HG03139 (cell line): ENCODE measurements around the gene COQ8B.
A peak's percentile ranks its signal among the peaks of the same experiment; 100 is the strongest.

Experiments
- ATAC-seq: cut with Tn5 transposase; IDR thresholded peaks from one replicate; pipeline ENCODE4 v1.9.1; 2021; ENCODE audit not compliant: unreplicated experiment

COQ8B gene

GRCh38 chr19:40717880-40718773, 1.4 kb upstream of the COQ8B start:
- ATAC-seq: no peak

GRCh38 chr19:40717325-40717879, 716 bp upstream of the COQ8B start:
- ATAC-seq: no peak

- ATAC-seq: no peak
Measured at GRCh38 chr19:40716031-40716481, 630 bp downstream of the COQ8B start.

- peak; percentile 39 for ATAC-seq
Measured at GRCh38 chr19:40714441-40715299, 2.0 kb downstream of the COQ8B start.

- ATAC-seq: no peak
Measured at GRCh38 chr19:40713939-40714338, 2.7 kb downstream of the COQ8B start.

GRCh38 chr19:40709817-40710216, 6.9 kb downstream of the COQ8B start:
- ATAC-seq: no peak

- ATAC-seq: no peak
Measured at GRCh38 chr19:40707615-40708014, 9.1 kb downstream of the COQ8B start.

- ATAC-seq: no peak
Measured at GRCh38 chr19:40705950-40706619, 10.6 kb downstream of the COQ8B start.

- no peak for ATAC-seq
Measured at GRCh38 chr19:40705362-40705651, 11.4 kb downstream of the COQ8B start.

- no peak for ATAC-seq
Measured at GRCh38 chr19:40704491-40705361, 12.0 kb downstream of the COQ8B start.

GRCh38 chr19:40703029-40703755, 13.5 kb downstream of the COQ8B start:
- ATAC-seq: no peak

- no peak for ATAC-seq
Measured at GRCh38 chr19:40702337-40703012, 14.2 kb downstream of the COQ8B start.

- ATAC-seq: no peak
Measured at GRCh38 chr19:40701758-40702157, 14.9 kb downstream of the COQ8B start.

- no peak for ATAC-seq
Measured at GRCh38 chr19:40700083-40700482, 16.6 kb downstream of the COQ8B start.

- ATAC-seq: no peak
Measured at GRCh38 chr19:40697007-40697406, 19.7 kb downstream of the COQ8B start.

- ATAC-seq: no peak
Measured at GRCh38 chr19:40695881-40696280, 20.8 kb downstream of the COQ8B start.

GRCh38 chr19:40693896-40694295, 22.8 kb downstream of the COQ8B start:
- no peak for ATAC-seq

- ATAC-seq: no peak
Measured at GRCh38 chr19:40693150-40693788, 23.4 kb downstream of the COQ8B start.

- ATAC-seq: no peak
Measured at GRCh38 chr19:40692212-40692551, 24.5 kb downstream of the COQ8B start.
